ENCODE measurements around the gene PODXL2. TPM values are rescaled to one million over a fixed set of nuclear protein-coding genes. Genes with fewer than 3 reads are reported as not detected.

PODXL2 gene
- total RNA-seq, 3 donors from 2014 or later, result 8.8 to 10.6 (median 8.8) TPM

DNA sequence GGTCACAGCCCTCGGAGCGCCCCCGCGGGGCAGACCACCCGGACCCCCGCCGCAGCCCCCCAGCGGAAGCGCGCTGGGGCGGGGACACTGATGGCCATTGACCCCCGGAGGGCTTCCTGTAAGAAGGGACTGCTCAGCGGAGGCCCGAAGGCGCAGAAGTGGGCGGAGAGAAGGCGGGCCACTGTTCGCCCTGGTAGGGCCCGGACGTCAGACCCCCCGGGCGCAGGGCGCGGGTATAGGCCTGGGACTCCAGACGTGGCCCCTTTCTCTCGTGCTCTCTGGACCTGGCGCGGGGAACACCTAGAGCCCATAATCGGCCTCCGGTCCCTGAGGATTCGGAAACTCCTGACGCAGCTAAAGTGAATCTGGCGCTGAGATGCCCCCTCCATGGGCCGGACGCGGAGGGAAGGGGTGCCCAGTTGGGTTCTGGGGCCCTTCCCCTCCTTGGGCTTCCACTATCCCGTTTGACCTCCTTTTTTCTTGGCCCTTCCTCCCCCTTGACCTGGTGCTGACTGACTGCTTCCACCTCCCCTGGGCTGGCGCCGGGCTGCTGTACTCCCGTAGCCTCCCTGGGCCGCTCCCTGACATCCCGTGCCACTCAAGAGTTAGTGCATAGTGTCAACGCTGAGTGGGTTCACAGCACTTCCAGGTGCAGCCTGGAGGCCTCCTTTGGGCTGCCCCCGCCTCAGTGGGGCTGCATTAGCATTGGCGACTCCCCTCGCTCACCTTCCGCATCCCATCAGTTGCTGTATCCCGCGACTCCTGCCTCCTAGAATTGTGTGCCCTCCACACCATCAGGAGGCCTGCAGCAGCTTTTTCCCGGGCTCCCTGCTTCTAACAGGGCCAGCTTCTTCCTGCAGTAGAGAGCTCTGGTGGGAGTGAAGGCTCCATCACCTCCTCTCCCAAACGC is 44.5 kb downstream of the PODXL2 start:
- peak overlapping the region; percentile 93 to 99 (median 97) for H3K4me3 ChIP-seq
- intact Hi-C loops (cut with DNase I; ENCODE audit: low total_unique reads), result no loop called here

DNA sequence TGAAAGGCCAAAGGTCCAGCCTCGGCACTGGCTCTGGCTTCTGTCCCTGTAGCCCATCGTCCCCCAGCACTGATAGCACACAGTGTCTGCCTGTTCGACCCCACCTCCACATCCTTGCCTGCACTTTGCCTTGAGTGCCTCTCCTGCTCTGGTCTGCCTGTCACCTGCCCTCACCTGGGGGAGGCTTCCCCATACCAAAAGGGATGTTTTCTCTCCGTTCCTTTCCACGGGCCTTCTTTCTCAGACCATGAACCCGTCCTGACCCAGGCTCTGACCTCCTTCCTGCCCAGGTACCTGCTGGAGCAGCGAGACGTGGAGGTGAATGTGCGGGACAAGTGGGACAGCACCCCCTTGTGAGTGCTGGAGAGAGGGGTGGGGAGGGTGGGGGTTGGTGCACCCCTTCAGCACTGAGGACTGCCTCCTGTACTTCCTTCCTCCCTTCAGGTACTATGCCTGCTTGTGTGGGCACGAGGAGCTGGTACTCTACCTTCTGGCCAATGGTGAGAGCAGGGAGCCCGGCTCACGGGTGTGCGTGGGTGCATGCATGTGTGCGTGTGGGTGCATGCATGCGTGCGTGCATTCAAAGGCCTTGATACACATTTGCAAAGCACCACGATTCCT is 45.2 kb downstream of the PODXL2 start:
- peaks cover 0 to 3% of the 10 kb centered on the region in 2 donors for H3K4me1 ChIP-seq
- peak overlapping the region in 1 of 2 donors; percentile 95 for H3K27ac ChIP-seq

More for the DNA sequence above, 44.5 kb downstream of the PODXL2 start:
- TF ChIP-seq, protein P1, sequence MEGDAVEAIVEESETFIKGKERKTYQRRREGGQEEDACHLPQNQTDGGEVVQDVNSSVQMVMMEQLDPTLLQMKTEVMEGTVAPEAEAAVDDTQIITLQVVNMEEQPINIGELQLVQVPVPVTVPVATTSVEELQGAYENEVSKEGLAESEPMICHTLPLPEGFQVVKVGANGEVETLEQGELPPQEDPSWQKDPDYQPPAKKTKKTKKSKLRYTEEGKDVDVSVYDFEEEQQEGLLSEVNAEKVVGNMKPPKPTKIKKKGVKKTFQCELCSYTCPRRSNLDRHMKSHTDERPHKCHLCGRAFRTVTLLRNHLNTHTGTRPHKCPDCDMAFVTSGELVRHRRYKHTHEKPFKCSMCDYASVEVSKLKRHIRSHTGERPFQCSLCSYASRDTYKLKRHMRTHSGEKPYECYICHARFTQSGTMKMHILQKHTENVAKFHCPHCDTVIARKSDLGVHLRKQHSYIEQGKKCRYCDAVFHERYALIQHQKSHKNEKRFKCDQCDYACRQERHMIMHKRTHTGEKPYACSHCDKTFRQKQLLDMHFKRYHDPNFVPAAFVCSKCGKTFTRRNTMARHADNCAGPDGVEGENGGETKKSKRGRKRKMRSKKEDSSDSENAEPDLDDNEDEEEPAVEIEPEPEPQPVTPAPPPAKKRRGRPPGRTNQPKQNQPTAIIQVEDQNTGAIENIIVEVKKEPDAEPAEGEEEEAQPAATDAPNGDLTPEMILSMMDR (IDR thresholded peaks at IDR 0.05), result no peak
- TF ChIP-seq POLR2AphosphoS5 (IDR thresholded peaks at IDR 0.05) (no peak), POLR2A (IDR thresholded peaks at IDR 0.05) (no peak)
- peak overlapping the region; percentile 85 to 95 for H3K27ac ChIP-seq
- H3K36me3 ChIP-seq, result peaks cover 6% of the 10 kb centered on the region
- DNase-seq (ENCODE audit: low spot score in 2 of 2), result peak in 1 of 2 donors; percentile 55
- no peaks in the 10 kb centered on the region for H3K9me3 ChIP-seq
- H3K27me3 ChIP-seq, result no peaks in the 10 kb centered on the region
- peaks cover 0 to 3% of the 10 kb centered on the region in 2 donors for H3K4me1 ChIP-seq

DNA sequence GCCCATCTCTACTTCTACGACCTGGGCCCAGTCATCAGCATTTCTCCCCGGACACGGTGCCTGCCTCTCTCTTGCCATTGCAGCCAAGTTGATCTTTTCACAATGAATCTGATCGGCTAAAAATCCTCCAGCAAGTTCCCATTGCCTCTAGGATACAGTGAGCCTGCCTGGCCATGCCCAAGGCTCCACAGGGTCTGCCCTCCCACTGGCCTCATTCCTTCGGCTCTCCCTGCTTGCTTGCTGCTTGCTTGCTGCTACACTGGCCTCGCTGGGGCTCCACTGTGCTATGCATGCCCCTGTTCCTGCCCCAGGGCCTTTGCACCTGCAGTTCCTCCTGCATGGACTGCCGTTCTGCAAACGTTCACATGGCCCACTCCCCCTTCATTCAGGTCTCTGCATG is 45.8 kb downstream of the PODXL2 start:
- DNase-seq (ENCODE audit: low spot score in 2 of 2), result peak in 1 of 2 donors; percentile 36
- H3K4me1 ChIP-seq, result peaks cover 0 to 3% of the 10 kb centered on the region in 2 donors
- no peak for TF ChIP-seq POLR2AphosphoS5 (IDR thresholded peaks at IDR 0.05)
- TF ChIP-seq, protein P1 (IDR thresholded peaks at IDR 0.05), result no peak
- TF ChIP-seq POLR2A (IDR thresholded peaks at IDR 0.05), result no peak
- peak overlapping the region in 1 of 2 donors; percentile 95 for H3K27ac ChIP-seq
- H3K4me3 ChIP-seq, result no peak overlapping the region
- intact Hi-C loops (cut with DNase I; ENCODE audit: low total_unique reads), result no loop called here
- no peaks in the 10 kb centered on the region for H3K9me3 ChIP-seq
- H3K27me3 ChIP-seq, result no peaks in the 10 kb centered on the region
- peaks cover 6% of the 10 kb centered on the region for H3K36me3 ChIP-seq

More for the DNA sequence above, 45.2 kb downstream of the PODXL2 start:
- no peaks in the 10 kb centered on the region for H3K27me3 ChIP-seq
- TF ChIP-seq, protein P1 (IDR thresholded peaks at IDR 0.05), result no peak
- TF ChIP-seq POLR2AphosphoS5 (IDR thresholded peaks at IDR 0.05) (no peak), POLR2A (IDR thresholded peaks at IDR 0.05) (no peak)
- H3K4me3 ChIP-seq, result peak overlapping the region; percentile 93 to 99 (median 97)
- intact Hi-C loops (cut with DNase I; ENCODE audit: low total_unique reads), result no loop called here
- peaks cover 6% of the 10 kb centered on the region for H3K36me3 ChIP-seq
- H3K9me3 ChIP-seq, result no peaks in the 10 kb centered on the region
- peak in 1 of 2 donors; percentile 41 for DNase-seq (ENCODE audit: low spot score in 2 of 2)

DNA sequence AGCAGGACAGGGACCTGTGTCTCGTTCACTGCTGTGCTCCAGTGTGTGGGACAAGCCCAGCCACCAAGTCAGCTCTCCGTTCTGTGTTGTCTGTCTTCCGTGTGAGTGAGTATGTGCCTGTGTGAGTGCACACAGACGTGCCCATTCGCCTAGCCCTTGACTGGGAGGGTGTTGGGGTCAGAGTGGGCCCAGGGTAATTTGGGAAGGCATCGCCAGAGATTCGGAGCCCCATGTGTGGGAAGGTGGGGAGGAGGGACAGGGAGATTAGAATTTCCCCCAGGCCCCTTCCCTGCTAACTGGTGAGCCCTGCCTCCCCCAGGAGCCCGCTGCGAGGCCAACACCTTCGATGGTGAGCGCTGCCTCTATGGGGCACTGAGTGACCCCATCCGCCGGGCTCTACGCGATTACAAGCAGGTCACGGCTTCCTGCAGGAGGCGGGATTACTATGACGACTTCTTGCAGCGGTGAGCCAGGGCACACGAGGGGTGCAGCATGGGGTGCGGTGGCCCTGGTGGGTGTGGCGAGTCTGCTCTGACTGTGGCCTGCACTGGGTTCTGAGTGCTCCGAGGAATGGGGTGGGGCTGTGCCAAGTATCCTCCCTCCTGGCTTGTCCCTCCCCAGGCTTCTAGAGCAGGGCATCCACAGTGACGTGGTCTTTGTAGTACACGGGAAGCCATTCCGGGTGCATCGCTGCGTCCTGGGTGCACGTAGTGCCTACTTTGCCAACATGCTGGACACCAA is 46.8 kb downstream of the PODXL2 start:
- Histone ChIP-seq H3K27ac (no peak overlapping the region), H3K4me1 (peaks cover 0 to 3% of the 10 kb centered on the region in 2 donors), H3K9me3 (no peaks in the 10 kb centered on the region), H3K36me3 (peaks cover 6% of the 10 kb centered on the region), H3K27me3 (no peaks in the 10 kb centered on the region), H3K4me3 (no peak overlapping the region)
- TF ChIP-seq POLR2A (IDR thresholded peaks at IDR 0.05) (no peak), POLR2AphosphoS5 (IDR thresholded peaks at IDR 0.05) (no peak)
- TF ChIP-seq, protein P1 (IDR thresholded peaks at IDR 0.05), result no peak
- peak in 1 of 2 donors; percentile 42 for DNase-seq (ENCODE audit: low spot score in 2 of 2)
- intact Hi-C loops (cut with DNase I; ENCODE audit: low total_unique reads), result no loop called here

All from breast epithelium (tissue), 4 donors.